C4-2B (cell line): ENCODE measurements around the gene CLIC4.
"Not testable (repeated sequence)": the region's sequence is repeated elsewhere in the genome, so short reads cannot be mapped to it uniquely, and the experiment has no call there.

Experiments
- H3K27ac ChIP-seq: fragments of 450-650 bp; 2 replicates; pipeline ENCODE4 v1.5.1; 2017
- CTCF ChIP-seq: fragments of 450-650 bp; conservative IDR thresholded peaks from 2 replicates; pipeline ENCODE4 v1.5.1; 2017; ENCODE audit warnings: mild to moderate bottlenecking
- ZFX ChIP-seq: fragments of 450-650 bp; IDR thresholded peaks from 2 replicates; pipeline ENCODE4 v1.6.1; 2017

The CLIC4 gene

DNA sequence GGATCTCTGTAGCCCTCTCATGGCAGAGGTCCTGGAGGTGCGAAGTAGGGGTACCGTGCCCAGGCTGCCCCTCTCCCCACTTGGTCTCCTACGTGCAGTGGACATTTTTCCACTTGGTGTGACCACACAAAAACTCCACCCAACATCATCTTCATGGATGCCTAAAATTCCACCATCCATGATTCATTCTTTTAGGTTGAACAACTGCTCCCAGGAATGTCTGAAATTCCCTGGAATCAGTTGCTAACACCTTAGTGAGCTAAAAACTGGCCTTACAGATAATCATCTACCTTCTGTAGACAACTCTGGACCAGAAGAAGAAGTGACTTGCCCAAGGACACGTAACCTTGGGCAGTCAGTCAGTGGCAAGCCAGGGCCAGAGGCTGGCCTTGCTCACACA, 32.1 kb upstream of the CLIC4 start:
- no peak overlapping the region for H3K27ac ChIP-seq
- no peak for TF ChIP-seq ZFX
- TF ChIP-seq CTCF = no peak

- TF ChIP-seq CTCF (no peak), ZFX (no peak)
- no peak overlapping the region for H3K27ac ChIP-seq
Observed at GRCh38 chr1:24713736-24714135, 31.5 kb upstream of the CLIC4 start.

DNA sequence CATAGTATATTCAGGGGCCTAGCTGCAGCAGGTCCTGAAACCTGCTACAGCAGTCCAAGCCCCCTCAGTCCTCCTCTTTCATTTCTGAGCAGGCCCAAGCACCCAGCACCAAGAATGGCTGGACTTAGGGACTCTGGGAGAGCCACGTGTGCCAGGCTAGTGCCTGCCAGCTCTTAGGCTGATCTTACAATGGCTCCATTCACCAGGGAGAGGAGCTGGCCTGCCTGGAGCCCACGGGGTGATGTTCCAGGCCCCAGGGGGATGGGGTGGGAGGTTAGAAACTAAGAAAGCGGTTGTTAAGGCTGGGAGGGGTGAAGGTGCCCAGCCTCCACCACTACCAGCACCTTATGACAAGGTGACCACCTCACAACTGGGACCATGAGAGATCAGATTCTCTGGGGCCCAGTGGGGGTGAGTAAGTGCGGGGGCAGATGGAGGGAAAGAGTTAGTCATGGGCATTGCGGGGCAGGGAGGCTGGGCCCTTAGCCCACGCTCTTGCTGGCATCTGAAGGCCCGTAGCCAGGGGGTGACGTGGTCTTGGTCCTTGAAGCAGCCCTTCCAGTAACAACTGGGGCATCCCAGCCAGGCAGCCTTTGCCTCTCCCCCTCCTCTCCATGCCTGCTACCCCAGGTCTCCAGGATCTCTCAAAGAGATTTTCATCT, 30.3 kb upstream of the CLIC4 start:
- no peak for TF ChIP-seq ZFX
- no peak for TF ChIP-seq CTCF
- H3K27ac ChIP-seq = no peak overlapping the region

GRCh38 chr1:24715658-24716057, 29.6 kb upstream of the CLIC4 start:
- no peak overlapping the region for H3K27ac ChIP-seq
- TF ChIP-seq ZFX (no peak), CTCF (no peak)

DNA sequence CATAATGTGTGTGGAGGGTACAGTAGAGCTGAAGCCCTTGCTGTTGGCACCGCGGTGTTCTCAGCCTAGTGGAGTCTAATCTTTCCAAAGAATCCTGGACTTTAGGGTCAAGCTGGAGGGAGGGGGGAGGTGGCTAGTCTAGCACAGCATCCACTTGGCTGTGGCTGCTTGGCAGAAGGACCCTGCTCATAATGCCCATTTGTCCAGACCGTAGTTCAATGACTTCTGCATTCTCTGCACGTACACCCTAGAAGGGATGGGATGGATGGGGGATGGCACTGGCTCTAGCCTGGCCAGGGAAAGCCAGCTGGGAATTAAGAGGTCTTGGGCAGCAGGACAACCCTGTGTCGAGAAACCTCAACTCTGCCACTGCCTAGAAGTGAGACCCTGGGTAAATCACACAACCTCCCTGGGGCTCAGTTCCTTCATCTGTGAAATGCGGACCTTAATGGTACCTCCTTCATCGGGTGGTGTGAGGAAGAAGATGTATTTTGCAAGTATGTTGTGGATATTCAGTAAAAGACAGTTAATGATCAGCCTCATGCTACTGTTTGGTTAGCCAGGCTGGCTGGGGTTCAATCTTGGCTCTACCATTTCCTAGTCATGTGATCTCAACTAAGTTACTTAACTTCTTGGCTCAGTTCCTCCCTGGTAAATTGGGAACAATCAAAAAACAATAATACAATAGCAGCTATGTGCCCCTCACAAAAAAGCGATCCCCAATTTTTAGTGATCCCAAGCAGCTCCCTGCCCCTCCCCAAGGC, 27.2 kb upstream of the CLIC4 start:
- H3K27ac ChIP-seq = no peak overlapping the region
- no peak for TF ChIP-seq ZFX
- TF ChIP-seq CTCF = no peak

DNA sequence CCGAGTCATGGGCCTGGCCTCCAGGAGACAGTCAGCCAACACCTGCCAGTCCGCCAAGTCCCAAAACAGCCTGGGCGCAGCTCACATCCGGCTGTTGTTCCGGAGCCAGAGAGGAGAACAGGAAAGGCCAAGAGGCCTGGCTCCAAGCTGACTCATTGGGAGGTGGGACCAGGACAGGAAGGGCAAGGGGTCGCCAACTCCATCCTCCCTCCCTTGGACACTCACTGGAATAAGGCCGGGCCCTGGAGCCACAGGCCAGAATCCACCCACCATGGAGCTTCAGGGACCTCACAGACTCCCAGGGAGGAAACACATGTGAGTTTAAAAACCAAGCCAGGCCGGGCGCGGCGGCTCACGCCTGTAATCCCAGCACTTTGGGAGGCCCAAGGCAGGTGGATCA, 25.1 kb upstream of the CLIC4 start:
- TF ChIP-seq ZFX = no peak
- no peak for TF ChIP-seq CTCF
- H3K27ac ChIP-seq = no peak overlapping the region

- TF ChIP-seq CTCF (no peak), ZFX (no peak)
- no peak overlapping the region for H3K27ac ChIP-seq
Observed at GRCh38 chr1:24721533-24721932, 23.7 kb upstream of the CLIC4 start.

- not testable (repeated sequence) for H3K27ac ChIP-seq
Observed at GRCh38 chr1:24722073-24723035, 22.9 kb upstream of the CLIC4 start.
